Immature natural killer cell (primary cell): ENCODE data around the gene CAMK2N1. TPM values are rescaled to one million over a fixed set of nuclear protein-coding genes. Genes with fewer than 3 reads are reported as not detected.
"Not testable (repeated sequence)": the region's sequence is repeated elsewhere in the genome, so short reads cannot be mapped to it uniquely, and the experiment has no call there.

Experiments used
- DNase-seq, 3 donors: peaks; one replicate each; pipeline ENCODE4 v3.0.0; 2022; ENCODE audit warnings: mixed read lengths in 1 of 3
- H3K27ac Mint-ChIP-seq, 6 donors: one replicate each; pipeline ENCODE4 v1.8.0; 2020; ENCODE audit warnings: mixed read lengths in 6 of 6, mild to moderate bottlenecking in 5 of 6, inconsistent platforms in 4 of 6, moderate library complexity in 3 of 6
- H3K27me3 Mint-ChIP-seq, 3 donors: one replicate each; pipeline ENCODE4 v1.8.0; 2020 to 2021; ENCODE audit warnings: low read depth in 3 of 3, mild to moderate bottlenecking in 3 of 3, mixed read lengths in 3 of 3, moderate library complexity in 3 of 3, inconsistent platforms in 1 of 3
- H3K36me3 Mint-ChIP-seq, 3 donors: one replicate each; pipeline ENCODE4 v1.8.0; 2020; ENCODE audit warnings: mixed read lengths in 3 of 3, inconsistent platforms in 2 of 3, mild to moderate bottlenecking in 2 of 3
- H3K4me1 Mint-ChIP-seq, 2 donors: one replicate each; pipeline ENCODE4 v1.8.0; 2020; ENCODE audit warnings: inconsistent platforms in 2 of 2, mild to moderate bottlenecking in 2 of 2, mixed read lengths in 2 of 2, moderate library complexity in 1 of 2
- H3K4me3 Mint-ChIP-seq, 5 donors: one replicate each; pipeline ENCODE4 v1.8.0; 2020; ENCODE audit warnings: mild to moderate bottlenecking in 5 of 5, mixed read lengths in 5 of 5, inconsistent platforms in 3 of 5, moderate library complexity in 3 of 5
- H3K9me3 Mint-ChIP-seq, 6 donors: one replicate each; pipeline ENCODE4 v1.8.0; 2020; ENCODE audit warnings: mild to moderate bottlenecking in 6 of 6, mixed read lengths in 6 of 6, inconsistent platforms in 4 of 6, moderate library complexity in 3 of 6
- polyA plus RNA-seq, 3 donors: library from polyadenylated mRNA; unstranded; fragments of 300-500 nt; fragmentation: Illumina TruSeq; gene quantifications; one replicate each; pipeline ENCODE4 v1.2.3, GENCODE V29; 2021

The CAMK2N1 gene
- polyA plus RNA-seq, 3 donors from 2014 or later: 0.10 to 0.43 TPM; not detected in 1

- Mint-ChIP-seq H3K9me3 (no peaks in the 10 kb centered on the region), H3K4me1 (peaks cover 31 to 32% of the 10 kb centered on the region in 2 donors), H3K27ac (peak within 1 kb of the TSS; percentile 80 to 95 (median 93)), H3K36me3 (peaks cover 0 to 3% (median 0%) of the 10 kb centered on the region in 3 donors), H3K4me3 (peak within 1 kb of the TSS; percentile 82 to 92 (median 90)), H3K27me3 (peaks cover 2 to 6% (median 3%) of the 10 kb centered on the region in 3 donors)
- DNase-seq: peak; percentile 92 to 93 (median 93)
Observed at GRCh38 chr1:20507564-20508410, 21.8 kb upstream of the CAMK2N1 start, which contains the start of gene MUL1. Gene MUL1 (minus strand): TSS chr1:20508151. CDS start chr1:20508024, 127 bp downstream.

GRCh38 chr1:20507248-20507563 is 21.2 kb upstream of the CAMK2N1 start:
- no peaks in the 10 kb centered on the region for H3K9me3 Mint-ChIP-seq
- H3K36me3 Mint-ChIP-seq: peaks cover 0 to 3% (median 0%) of the 10 kb centered on the region in 3 donors
- peak overlapping the region; percentile 80 to 95 (median 93) for H3K27ac Mint-ChIP-seq
- H3K27me3 Mint-ChIP-seq: peaks cover 2 to 6% (median 3%) of the 10 kb centered on the region in 3 donors
- DNase-seq: no peak
- H3K4me1 Mint-ChIP-seq: peaks cover 31 to 32% of the 10 kb centered on the region in 2 donors
- H3K4me3 Mint-ChIP-seq: peak overlapping the region; percentile 82 to 92 (median 90)

GRCh38 chr1:20505488-20505887 is 19.5 kb upstream of the CAMK2N1 start:
- Mint-ChIP-seq H3K27me3 (peaks cover 2 to 4% (median 3%) of the 10 kb centered on the region in 3 donors), H3K27ac (no peak overlapping the region), H3K4me1 (peaks cover 31 to 32% of the 10 kb centered on the region in 2 donors), H3K36me3 (peaks cover 3 to 10% (median 3%) of the 10 kb centered on the region in 3 donors), H3K9me3 (no peaks in the 10 kb centered on the region), H3K4me3 (peak overlapping the region in 3 of 5 donors; percentile 42 to 90 (median 63))
- DNase-seq: no peak

- Mint-ChIP-seq H3K27me3 (no peaks in the 10 kb centered on the region), H3K27ac (no peak overlapping the region), H3K4me1 (peaks cover 10 to 18% of the 10 kb centered on the region in 2 donors), H3K4me3 (no peak overlapping the region), H3K36me3 (peaks cover 7 to 31% (median 11%) of the 10 kb centered on the region in 3 donors), H3K9me3 (no peaks in the 10 kb centered on the region)
- DNase-seq: no peak
Observed at GRCh38 chr1:20500716-20501115, 14.7 kb upstream of the CAMK2N1 start.

- Mint-ChIP-seq H3K36me3 (peaks cover 7 to 31% (median 11%) of the 10 kb centered on the region in 3 donors), H3K27ac (no peak overlapping the region), H3K4me3 (no peak overlapping the region), H3K9me3 (no peaks in the 10 kb centered on the region), H3K4me1 (peaks cover 5 to 9% of the 10 kb centered on the region in 2 donors), H3K27me3 (no peaks in the 10 kb centered on the region)
- no peak for DNase-seq
Observed at GRCh38 chr1:20499718-20500117, 13.7 kb upstream of the CAMK2N1 start.

- DNase-seq: no peak
- no peaks in the 10 kb centered on the region for H3K9me3 Mint-ChIP-seq
- H3K27ac Mint-ChIP-seq: no peak overlapping the region
- H3K4me3 Mint-ChIP-seq: no peak overlapping the region
- no peaks in the 10 kb centered on the region for H3K27me3 Mint-ChIP-seq
- H3K4me1 Mint-ChIP-seq: peaks cover under 1 to 3% of the 10 kb centered on the region in 2 donors
- peaks cover 5 to 31% (median 11%) of the 10 kb centered on the region in 3 donors for H3K36me3 Mint-ChIP-seq
Observed at GRCh38 chr1:20499105-20499504, 13.1 kb upstream of the CAMK2N1 start.

GRCh38 chr1:20498116-20498515 is 12.1 kb upstream of the CAMK2N1 start:
- H3K27me3 Mint-ChIP-seq: no peaks in the 10 kb centered on the region
- no peak for DNase-seq
- no peak overlapping the region for H3K27ac Mint-ChIP-seq
- H3K36me3 Mint-ChIP-seq: peaks cover 4 to 31% (median 11%) of the 10 kb centered on the region in 3 donors
- H3K4me3 Mint-ChIP-seq: no peak overlapping the region
- peaks cover 0 to under 1% of the 10 kb centered on the region in 2 donors for H3K4me1 Mint-ChIP-seq
- H3K9me3 Mint-ChIP-seq: no peaks in the 10 kb centered on the region

- Mint-ChIP-seq H3K4me1 (peaks cover 0 to 3% of the 10 kb centered on the region in 2 donors), H3K36me3 (peaks cover 4 to 31% (median 11%) of the 10 kb centered on the region in 3 donors), H3K27ac (peak overlapping the region in 1 of 6 donors; percentile 49), H3K4me3 (no peak overlapping the region), H3K9me3 (no peaks in the 10 kb centered on the region), H3K27me3 (peaks cover 0 to 2% (median 0%) of the 10 kb centered on the region in 3 donors)
- DNase-seq: no peak
Observed at GRCh38 chr1:20497506-20497905, 11.5 kb upstream of the CAMK2N1 start.

GRCh38 chr1:20496725-20497383 is 10.8 kb upstream of the CAMK2N1 start:
- not testable (repeated sequence) for H3K4me1 Mint-ChIP-seq
- peak overlapping the region in 1 of 6 donors; percentile 35 for H3K27ac Mint-ChIP-seq

GRCh38 chr1:20496241-20496661 is 10.2 kb upstream of the CAMK2N1 start:
- peaks cover 0 to 3% of the 10 kb centered on the region in 2 donors for H3K4me1 Mint-ChIP-seq
- H3K4me3 Mint-ChIP-seq: no peak overlapping the region
- H3K27ac Mint-ChIP-seq: no peak overlapping the region
- DNase-seq: no peak
- no peaks in the 10 kb centered on the region for H3K9me3 Mint-ChIP-seq
- peaks cover 4 to 26% (median 9%) of the 10 kb centered on the region in 3 donors for H3K36me3 Mint-ChIP-seq
- H3K27me3 Mint-ChIP-seq: peaks cover 0 to 2% (median 0%) of the 10 kb centered on the region in 3 donors

More at GRCh38 chr1:20496725-20497383, 10.8 kb upstream of the CAMK2N1 start:
- H3K9me3 Mint-ChIP-seq, DNase-seq, H3K4me3 Mint-ChIP-seq, H3K27me3 Mint-ChIP-seq: not testable (repeated sequence)
- peaks cover 4 to 31% (median 11%) of the 10 kb centered on the region in 3 donors for H3K36me3 Mint-ChIP-seq

- H3K27me3 Mint-ChIP-seq: peaks cover under 1 to 3% (median 2%) of the 10 kb centered on the region in 3 donors
- no peak overlapping the region for H3K4me3 Mint-ChIP-seq
- H3K4me1 Mint-ChIP-seq: peaks cover 0 to 3% of the 10 kb centered on the region in 2 donors
- DNase-seq: no peak
- no peaks in the 10 kb centered on the region for H3K9me3 Mint-ChIP-seq
- H3K36me3 Mint-ChIP-seq: peaks cover 4 to 21% (median 8%) of the 10 kb centered on the region in 3 donors
- no peak overlapping the region for H3K27ac Mint-ChIP-seq
Observed at GRCh38 chr1:20495661-20496060, 9.7 kb upstream of the CAMK2N1 start.

GRCh38 chr1:20494609-20495311 is 8.8 kb upstream of the CAMK2N1 start:
- Mint-ChIP-seq H3K36me3 (peaks cover 0 to 16% (median 4%) of the 10 kb centered on the region in 3 donors), H3K4me1 (peaks cover 0 to 3% of the 10 kb centered on the region in 2 donors), H3K4me3 (no peak overlapping the region), H3K9me3 (no peaks in the 10 kb centered on the region), H3K27ac (no peak overlapping the region), H3K27me3 (peaks cover 2 to 5% (median 3%) of the 10 kb centered on the region in 3 donors)
- no peak for DNase-seq

- Mint-ChIP-seq H3K4me1 (peaks cover 0 to 3% of the 10 kb centered on the region in 2 donors), H3K4me3 (no peak overlapping the region), H3K9me3 (no peaks in the 10 kb centered on the region), H3K27ac (no peak overlapping the region), H3K27me3 (peaks cover 2 to 5% (median 3%) of the 10 kb centered on the region in 3 donors), H3K36me3 (peaks cover 0 to 12% (median 4%) of the 10 kb centered on the region in 3 donors)
- peak; percentile 67 to 74 (median 68) for DNase-seq
Observed at GRCh38 chr1:20493839-20494608, 8.0 kb upstream of the CAMK2N1 start.
